Measurements from ENCODE around the gene KLHDC7B.

Gene KLHDC7B

GRCh38 chr22:50545522-50546325, at the start of gene KLHDC7B:
Gene KLHDC7B (plus strand): TSS chr22:50545899. CDS start chr22:50546244, 345 bp downstream.
- DNase-seq (ENCODE audit: low read depth in 2 of 2): peak in 1 of 2 donors; percentile 25

DNA sequence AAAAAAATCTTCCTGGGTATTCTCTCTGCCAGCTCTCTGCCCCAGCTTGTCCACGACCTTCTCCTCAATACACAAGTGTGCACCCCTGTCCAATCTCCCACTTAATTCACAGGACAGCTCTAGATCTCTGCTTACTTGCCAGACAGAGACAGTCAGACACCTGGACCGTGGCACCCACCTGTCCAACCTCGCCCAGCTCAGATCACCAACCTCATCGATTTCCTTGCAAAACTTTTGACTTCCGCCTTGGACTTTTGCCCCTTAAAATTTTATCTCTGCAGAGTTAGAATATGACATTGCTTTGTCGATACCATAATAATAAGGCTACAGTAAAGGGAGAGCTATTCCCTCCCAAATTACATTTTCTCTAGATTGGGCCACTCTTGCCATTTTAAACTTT, 48.6 kb upstream of the KLHDC7B start:
- no peak for DNase-seq (ENCODE audit: low read depth in 2 of 2)

DNA sequence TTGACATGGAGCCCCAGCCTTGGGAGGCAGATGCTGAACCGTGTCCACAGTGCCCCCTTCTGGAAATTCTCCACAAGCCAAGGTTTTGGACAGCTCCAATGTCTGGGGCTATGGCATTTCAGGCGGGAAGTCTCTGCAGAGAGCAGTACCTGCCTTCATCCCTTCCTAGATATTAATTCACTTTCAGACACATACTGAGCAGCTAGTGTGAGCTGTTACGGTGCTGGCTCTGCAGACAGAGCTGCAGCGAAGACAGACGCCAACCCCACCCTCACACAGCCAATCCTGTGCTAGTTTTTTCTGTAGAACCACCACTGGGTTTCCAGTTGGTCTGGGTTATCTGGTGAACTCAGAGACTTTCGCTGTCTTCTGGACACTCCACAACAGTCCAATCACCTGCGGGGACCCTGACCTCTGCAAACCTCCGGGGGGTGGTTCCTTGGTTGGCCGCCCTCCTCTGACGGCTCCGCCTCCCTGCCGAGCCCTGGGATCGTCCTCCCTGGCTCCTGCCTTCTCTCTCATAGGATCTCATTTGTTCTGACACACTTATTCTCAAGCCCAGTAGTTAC, 47.3 kb upstream of the KLHDC7B start:
- DNase-seq (ENCODE audit: low read depth in 2 of 2): peak; percentile 37 to 62

DNA sequence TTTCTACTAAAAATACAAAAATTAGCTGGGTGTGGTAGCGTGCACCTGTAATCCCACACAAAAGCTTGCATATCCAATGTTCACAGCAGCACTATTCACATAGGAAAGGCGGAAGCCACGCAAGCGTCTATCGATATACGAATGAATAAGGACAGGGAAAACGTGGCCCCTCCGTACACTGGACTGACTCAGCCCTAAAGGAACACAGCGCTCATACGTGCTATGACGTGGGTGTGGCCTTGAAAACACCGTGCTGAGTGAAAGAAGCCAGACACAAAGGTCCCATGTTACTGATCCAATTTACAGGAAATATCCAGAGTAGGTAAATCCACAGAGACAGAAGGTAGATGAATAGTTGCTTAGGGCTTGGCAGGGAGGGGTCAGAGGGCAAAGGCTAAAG, 45.2 kb upstream of the KLHDC7B start:
- no peak for DNase-seq (ENCODE audit: low read depth in 2 of 2)

- DNase-seq (ENCODE audit: low read depth in 2 of 2): no peak
These were observed 43.6 kb upstream of the KLHDC7B start for GRCh38 chr22:50502096-50502495.

DNA sequence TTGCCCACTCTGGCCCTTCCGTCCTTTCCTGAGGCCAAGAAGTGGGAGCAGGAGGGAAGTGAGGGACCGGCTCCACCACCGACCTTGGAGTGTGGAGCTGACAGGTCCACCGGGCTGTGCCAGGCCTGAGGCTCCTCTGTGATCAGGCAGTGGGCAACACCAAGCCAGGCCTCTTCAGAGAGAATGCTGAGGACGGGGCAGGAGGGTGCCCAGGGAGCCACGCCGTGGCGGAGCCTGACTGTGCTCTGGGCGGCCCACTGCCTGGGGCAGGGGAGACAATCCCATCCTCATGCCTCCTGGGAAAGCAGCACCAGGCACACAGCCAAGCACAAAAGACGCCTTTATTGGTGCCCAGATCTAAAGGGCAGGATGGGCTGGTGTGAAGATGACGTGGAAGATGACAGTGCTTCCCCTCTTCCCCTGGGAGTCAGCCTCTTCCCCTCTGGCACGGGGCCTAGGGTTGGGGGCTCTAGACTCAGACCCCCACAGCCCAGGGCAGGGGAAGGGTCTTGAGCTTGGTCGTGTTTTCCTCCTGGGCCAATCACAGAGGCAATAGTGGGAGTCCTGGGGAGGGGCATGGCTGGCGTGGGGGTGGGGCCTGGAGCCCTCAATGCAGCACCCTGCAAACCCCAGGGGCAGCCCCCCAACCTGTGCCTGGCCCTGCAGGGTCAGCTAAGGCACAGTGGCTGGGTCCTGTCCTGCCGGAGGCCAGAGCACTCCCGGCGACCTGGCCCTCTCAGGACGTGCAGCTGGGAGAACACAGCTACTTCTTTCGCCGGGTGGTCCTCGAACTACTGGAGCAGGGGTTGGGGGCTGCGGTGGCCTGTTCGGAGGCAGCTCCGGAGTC, 42.8 kb upstream of the KLHDC7B start:
- DNase-seq (ENCODE audit: low read depth in 2 of 2): no peak

- DNase-seq (ENCODE audit: low read depth in 2 of 2): no peak
These were observed 42.1 kb upstream of the KLHDC7B start for GRCh38 chr22:50503475-50504145.

GRCh38 chr22:50504369-50505211, 41.1 kb upstream of the KLHDC7B start:
- DNase-seq (ENCODE audit: low read depth in 2 of 2): no peak

- DNase-seq (ENCODE audit: low read depth in 2 of 2): no peak
These were observed 40.4 kb upstream of the KLHDC7B start for GRCh38 chr22:50505276-50505775.

DNA sequence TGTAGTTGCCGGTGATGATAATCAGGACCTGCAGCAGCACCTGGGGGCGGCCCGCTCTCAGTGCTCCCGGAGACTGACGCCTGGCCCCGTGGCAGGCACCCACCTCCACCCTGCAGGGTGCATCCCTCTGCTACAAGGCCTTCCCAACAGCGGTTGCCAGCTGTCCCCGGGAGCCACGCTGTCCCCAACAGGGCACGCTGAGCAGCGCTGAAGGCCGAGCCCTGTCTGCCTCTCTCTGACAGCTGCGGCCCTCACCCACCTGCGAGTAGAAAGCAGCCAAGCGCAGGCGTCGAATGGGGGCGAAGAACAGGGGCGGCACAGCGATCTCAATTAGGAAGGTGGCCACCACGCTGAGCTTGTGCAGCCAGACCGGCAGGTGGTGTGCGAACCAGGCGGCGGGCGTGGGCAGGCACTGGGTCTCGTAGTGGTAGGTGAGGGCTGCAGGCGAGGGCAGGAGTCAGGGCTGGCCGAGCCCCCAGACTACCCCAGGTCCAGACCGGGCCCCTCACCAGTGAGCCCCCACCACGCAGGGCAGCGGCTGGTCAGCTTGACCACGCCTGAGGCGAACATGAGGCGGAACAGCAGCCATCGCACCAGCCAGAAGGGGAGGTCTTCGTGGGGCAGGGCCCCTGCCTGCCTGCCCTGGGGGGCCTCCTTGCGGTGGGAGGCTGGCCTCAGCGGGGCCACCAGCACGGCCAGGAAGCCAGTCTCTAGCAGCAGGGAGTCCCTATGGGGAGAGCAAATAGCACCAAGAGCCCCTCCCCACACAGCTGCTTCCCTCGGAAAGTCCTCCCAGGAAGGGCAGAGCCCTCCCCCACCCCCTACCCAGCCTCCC, 39.7 kb upstream of the KLHDC7B start:
- DNase-seq (ENCODE audit: low read depth in 2 of 2): no peak

GRCh38 chr22:50506611-50507420, 38.9 kb upstream of the KLHDC7B start:
- DNase-seq (ENCODE audit: low read depth in 2 of 2): no peak

DNA sequence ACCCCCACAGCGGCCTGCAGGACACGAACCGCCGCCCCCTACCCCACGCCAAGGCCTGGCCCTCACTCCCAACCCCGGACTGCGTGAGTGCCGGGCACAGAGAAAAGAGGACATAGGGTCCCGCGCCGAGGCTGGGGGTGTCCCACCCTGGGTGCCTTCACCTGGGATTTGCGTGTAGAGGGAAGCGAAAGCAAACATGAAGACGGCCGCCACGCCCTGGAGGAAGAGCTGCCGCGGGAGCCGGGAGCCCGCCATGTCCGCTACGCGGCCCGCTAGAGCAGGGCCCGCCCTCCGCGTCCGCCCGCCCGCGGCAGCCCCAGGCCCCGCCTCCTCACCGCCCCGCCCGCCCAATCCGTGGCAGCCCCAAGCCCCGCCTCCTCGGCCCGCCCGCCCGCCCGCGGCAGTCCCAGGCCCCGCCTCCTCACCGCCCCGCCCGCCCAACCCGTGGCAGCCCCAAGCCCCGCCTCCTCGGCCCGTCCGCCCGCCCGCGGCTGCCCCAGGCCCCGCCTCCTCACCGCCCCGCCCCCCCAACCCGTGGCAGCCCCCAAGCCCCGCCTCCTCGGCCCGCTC, 38.2 kb upstream of the KLHDC7B start, which contains the start of gene LMF2:
LMF2 (minus strand) TSS at position 282 of the 570 bp plus-strand sequence; CDS start at position 255, 27 bp downstream.
- DNase-seq (ENCODE audit: low read depth in 2 of 2): peak; percentile 83 to 90

DNA sequence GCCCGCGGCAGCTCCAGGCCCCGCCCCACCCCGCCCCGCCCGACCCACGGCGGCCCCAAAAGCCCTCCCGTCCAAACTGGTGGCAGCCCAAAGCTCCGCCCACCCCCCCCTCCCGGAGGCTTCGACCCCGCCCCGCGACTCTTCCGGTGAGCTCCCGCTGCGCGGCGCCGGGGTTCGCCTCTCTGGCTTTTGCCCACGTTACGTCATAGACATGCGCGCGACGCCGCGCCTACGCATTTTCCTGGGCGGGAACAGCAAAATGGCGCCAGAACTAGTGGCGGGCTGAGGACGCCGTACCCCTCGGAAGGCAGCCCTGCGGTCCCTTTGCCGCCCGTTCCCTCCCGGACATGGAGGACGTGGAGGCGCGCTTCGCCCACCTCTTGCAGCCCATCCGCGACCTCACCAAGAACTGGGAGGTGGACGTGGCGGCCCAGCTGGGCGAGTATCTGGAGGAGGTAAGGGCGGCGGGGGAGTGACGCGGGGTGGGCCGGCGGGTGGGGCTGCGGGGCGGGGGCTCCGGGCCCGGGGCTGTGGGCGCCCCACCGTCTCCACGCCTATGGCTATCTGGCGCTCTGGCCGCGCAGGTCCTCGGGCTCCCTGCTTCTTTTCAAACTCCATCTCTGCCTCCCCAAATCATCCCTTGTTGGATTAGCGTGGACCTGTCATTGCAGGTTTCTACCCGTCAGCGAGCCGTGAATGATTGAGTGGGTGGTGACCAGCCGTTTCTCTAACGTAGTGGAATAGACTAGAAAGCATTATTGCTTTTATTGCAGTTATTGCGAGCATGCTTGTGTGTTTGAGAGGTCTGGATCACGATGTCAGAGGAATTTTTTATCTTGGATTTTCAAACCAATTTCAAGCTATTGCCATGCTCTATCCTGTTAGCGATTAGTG, 37.5 kb upstream of the KLHDC7B start, which contains the start of gene NCAPH2:
NCAPH2 (plus strand) TSS at position 234 of the 894 bp plus-strand sequence; CDS start at position 348, 114 bp downstream.
- DNase-seq (ENCODE audit: low read depth in 2 of 2): peak; percentile 96

DNA sequence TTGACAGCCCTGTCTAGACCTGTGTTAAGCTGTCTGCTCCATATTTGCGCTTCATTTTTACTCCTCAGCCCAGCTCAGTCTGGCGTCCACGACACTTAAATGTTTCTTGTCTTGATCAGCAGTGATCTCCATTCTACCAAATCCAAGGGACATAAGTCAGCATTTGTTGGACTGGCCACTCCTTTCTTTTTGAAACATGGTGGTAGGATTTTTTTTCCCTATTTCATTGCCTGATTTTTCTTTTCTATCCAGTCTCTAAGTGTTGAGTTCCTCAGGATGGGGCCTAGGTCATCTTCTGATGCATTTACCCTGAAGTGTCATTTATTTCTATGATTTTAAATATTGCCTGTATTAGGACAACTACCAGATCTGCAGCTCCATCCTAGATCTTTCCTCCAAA, 36.8 kb upstream of the KLHDC7B start:
- DNase-seq (ENCODE audit: low read depth in 2 of 2): no peak

GRCh38 chr22:50513175-50513574, 32.5 kb upstream of the KLHDC7B start:
- no peak for DNase-seq (ENCODE audit: low read depth in 2 of 2)

DNA sequence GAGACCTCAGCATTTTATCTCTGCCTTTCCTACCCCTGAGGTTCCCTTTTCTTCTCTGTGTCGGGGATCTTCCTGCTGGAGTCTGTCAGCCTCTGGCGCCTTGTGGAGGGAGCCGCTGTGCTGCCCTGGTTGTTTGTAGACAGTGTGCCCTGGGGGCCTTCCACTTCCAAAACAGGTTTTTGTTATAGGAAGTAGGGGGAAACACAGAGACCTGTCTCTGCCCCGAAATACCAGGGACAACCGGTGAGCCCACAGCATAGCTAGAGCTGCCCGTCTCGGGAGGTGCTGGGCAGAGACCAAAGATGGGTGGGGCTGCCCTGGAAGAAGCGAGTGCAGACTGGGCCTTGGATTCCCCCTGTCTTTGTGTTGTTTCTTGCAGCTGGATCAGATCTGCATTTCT, 29.6 kb upstream of the KLHDC7B start:
- no peak for DNase-seq (ENCODE audit: low read depth in 2 of 2)

GRCh38 chr22:50516891-50517290, 28.8 kb upstream of the KLHDC7B start:
- no peak for DNase-seq (ENCODE audit: low read depth in 2 of 2)

All from stimulated activated CD8-positive, alpha-beta memory T cell treated with anti-CD3 and anti-CD28 coated beads, Interleukin-7, amount 100 ng/mL, for 4 hours (primary cell).